GM10847 (cell line): Measurements from ENCODE around the gene ARSD.

ENCODE experiments used
- POLR2A ChIP-seq: IDR thresholded peaks from 2 replicates; pipeline ENCODE4 v1.6.1; 2011; ENCODE audit not compliant: insufficient read length; ENCODE audit errors: extremely low read depth

Gene ARSD

DNA sequence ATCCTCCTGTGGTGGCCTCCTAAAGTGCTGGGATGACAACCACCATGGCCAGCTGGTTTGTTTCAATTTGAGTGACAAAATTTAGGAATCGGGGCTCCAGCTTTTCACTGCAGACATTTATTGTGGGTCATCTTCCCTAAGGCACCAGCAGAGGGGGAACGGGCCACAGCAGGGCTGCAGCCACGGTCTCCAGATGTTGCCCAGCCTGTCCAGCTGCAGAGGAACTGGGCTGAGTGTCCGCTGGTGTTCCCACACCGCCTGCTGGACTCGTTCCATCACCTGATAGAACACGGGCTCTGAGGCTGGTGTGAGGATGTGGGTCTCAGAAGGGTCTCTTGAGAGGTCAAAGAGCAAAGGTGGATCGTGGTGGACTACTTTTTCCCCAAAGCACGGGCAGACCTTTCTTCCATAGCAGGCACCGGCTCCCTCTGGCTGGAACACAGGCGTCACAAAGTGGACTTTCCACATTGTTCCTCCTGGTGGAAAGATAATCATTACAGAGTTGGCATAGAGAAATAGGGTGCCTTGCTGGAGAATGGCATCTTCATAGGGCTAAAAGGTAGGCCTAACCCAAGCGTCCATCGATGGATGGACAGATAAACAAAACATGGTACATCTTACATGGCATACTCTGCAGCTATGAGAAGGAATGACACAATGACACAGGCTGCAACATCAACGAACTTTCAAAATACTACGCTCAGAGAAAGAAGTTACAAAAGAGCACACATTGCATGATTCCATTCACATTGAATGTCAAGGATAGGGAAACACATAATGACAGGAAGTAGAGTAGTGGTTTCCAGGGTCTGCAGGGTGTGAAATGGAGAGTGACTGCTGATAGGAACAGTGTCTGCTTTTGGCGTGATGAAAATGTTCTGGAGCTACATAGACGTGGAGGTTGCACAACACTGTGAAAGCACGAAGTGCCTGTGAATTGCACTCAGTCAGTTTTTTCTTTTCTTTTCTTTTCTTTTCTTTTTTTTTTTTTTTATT, 5.9 kb upstream of the ARSD start:
- no peak for TF ChIP-seq POLR2A

DNA sequence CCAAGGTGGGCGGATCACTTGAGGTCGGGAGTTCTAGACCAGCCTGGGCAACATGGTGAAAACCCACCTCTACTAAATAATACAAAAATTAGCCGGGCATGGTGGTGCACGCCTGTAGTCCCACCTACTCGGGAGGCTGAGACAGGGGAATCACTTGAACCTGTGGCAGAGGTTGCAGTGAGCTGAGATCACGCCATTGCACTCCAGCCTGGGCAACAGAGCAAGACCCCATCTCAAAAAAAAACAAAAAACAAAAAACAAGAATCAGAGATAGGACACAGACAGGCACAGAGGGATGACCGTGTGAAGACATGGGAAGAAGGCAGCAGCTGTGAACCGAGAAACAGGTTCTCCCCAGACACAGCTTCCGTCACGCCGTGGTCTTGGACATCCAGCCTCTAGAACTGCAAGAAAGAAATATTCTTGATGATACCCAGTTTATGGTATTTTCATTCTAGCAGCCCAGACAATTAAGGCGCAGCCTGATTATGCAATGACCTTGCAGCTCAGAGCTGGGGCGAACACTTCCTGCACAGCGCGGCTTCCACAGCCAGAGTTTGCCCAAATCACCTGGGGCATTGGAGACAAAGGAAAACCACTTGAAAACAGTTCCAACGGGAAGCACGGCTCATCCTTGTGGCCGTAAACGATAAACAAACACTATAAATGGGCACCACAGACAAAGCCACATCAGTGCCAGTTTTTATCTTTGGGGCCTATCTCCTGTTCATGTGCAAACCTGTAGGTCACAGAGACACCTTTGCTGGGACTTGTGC, 4.2 kb upstream of the ARSD start:
- no peak for TF ChIP-seq POLR2A

DNA sequence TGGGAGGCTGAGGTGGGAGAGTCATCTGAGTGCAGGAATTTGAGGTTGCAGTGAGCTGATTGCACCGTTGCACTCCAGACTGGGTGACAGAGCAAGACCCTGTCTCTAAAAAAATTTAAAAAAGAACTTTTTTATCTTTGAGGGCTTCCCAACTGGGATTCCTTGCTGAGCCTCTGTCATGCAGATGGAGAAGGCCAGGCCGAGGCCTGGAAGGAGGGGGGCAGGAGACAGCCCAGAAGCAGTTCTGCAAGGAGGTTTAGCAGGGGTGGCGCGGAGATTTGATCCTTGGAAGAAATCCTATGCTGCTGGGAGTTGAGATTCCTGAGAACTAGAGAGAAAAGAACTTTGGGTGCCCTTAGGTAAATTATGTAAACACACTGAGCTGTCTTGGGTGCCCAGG, 2.5 kb upstream of the ARSD start:
- no peak for TF ChIP-seq POLR2A

DNA sequence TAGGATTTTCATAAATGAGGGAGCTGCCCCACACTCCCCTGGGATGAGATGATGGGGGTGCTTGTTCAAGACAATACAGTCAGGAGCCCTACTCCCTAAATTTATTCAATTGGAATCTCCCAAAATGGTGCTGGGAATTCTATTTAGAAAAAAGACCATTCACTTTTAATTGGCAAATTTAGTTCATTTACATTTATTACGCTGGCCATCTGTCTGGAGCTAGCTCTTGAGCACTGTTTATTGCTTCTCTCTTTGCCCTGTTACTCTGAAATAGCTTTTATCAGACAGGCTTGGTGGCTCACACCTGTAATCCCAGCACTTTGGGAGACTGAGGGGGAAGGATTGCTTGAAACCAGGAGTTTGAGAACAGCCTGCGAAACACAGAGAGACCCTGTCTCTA, 2.0 kb upstream of the ARSD start:
- no peak for TF ChIP-seq POLR2A

DNA sequence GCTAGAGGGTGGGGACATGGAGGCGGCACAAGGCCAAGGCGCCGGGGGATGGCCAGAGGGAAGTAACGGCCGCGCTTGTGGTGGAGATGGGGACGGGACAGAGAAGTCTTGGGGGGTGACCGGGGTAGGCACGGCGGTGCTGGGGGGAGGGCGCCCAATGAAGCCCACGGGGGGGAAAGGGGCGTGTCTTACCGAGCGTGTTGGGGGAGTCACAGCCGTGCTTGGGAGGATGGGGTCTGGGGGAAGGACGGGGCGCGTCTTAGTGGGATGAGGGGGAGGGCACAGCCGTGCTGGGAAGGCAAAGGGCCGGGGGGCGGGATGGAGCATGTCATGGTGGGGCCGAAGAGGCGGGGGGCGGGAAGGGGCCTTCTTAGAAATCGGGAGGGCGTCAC, 952 bp downstream of the ARSD start:
- no peak for TF ChIP-seq POLR2A

DNA sequence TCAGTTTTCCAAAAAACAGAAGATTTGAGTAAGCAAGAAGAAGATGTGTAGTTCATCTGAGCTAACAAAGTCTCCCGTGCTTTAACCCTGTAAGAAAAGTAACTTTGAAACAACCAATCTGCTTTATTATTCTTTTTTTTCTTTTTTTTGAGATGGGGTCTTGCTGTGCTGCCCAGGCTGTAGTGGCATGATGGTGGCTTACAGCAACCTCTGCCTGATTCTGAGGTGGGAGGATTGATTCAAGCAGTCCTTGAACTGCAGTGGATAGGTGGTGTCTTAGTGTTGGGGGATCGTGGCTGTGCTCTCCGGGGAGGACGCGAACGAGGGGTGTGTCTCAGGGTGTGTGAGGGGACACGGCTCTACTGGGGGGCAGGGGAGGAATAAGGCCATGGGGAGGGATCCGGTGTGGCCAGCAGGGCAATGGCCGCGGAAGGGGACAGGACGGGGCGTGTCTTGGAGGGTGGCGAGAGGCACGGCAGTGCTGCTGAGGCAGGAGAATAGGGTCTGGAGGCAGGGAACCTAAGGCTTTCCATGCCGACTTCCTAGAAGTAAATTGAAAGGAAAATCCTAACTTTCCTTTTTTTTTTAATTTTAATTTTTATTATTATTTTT, 2.4 kb downstream of the ARSD start:
- TF ChIP-seq POLR2A: no peak

DNA sequence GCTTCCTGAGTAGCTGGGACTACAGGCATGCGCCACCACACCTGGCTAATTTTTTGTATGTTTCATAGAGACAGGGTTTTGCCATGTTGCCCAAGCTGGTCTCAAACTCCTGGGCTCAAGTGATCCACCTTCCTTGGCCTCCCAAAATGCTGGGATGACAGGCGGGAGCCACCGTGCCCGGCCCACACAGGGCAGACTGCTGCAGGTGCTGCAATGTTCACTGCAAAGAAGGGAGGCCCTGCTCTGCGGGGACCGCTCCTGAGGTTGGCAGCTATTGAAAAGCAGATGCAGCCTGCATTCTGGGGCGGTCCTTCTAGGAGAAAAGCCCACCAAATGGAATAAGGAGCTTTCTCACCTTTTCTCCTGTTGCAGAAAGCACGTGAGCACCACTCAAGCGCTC, 5.0 kb downstream of the ARSD start:
- no peak for TF ChIP-seq POLR2A

DNA sequence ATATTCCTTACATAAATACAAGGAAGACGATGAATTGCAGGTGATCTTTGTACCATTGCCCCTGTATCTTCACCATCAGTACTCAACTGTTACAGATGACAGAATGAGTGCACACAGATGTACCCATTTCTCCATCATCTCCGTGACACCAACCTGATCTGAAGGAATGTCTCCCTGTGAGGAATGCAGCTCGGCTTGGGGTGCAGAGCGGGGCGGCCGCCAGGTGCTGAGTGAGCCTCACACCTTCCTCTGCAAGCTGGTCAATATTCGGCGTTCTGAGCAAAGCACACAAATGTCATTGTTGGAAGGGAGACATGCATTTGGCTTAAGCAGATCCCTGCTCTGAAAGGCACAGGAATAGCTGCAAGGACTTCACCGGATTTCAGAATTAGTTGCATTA, 7.4 kb downstream of the ARSD start:
- no peak for TF ChIP-seq POLR2A

DNA sequence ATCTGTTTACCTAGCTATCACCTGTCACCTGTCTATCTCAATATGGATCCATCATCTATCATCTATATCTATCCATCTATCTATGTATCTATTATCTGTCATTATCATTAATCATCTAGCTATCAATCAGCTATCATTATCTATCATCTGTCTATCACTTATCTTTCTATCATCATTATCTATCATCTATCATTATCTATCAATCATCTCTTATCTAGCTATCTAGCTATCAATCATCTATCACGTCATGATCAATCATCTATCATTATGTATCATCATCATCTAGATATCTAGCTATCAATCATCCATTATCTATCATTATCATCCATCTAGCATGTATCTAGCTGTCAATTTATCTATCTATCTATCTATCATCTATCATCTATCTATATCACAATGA, 7.9 kb downstream of the ARSD start:
- TF ChIP-seq POLR2A: no peak

DNA sequence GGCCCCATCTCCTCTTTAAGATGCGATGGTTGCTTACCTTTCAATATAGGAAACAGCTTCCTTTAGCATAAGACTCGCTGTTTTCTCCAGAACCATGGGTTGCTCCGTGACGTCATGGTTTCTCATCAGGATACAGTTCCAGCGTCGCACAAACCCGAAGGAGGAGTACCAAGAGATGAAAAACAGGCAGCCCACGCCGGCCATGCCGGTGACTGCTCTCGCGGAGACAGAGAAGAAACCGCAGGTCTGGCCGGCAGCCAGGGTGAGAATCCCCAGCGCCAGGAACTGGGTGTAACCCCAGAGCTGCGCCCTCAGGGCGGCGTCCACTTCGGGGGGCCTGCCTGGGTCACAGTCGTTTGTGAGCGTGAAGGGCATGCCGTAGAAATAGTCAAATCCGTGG, 11.4 kb downstream of the ARSD start:
- no peak for TF ChIP-seq POLR2A

DNA sequence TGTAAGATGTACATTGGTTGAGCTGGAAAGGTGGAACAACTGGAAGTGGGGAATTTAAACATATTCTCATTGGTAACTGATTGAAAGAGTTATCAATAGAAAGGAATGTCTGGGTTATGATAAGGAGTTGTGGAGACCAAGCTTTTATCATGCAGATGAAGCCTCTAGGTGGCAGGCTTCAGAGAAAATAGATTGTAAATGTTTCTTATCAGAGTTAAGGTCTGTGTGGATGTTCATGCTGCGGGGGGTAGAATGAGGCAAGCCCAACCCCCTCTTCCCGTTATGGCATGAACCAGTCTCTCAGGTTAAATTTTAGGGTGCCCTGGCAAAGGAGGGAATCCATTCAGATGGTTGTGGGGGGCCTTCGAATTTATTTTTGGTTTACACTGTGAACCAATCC, 16.0 kb downstream of the ARSD start:
- no peak for TF ChIP-seq POLR2A

DNA sequence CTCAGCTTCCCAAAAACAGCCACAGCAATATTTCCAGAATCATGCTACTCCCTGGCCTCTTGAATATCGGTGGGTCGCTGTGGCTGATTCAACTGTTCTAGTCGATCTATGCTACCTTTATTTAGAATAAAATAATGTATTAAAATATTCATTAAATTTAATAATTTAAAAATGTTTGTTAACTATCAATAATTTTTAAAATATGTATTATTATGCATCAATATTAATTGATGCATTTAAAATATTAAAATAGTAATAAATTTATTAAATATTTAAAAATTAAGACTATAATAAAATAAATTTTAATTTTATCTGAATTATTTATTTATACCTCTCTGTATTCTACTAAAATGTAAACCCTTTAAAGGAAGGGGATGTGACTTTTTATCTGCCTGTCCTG, 19.0 kb downstream of the ARSD start:
- no peak for TF ChIP-seq POLR2A

DNA sequence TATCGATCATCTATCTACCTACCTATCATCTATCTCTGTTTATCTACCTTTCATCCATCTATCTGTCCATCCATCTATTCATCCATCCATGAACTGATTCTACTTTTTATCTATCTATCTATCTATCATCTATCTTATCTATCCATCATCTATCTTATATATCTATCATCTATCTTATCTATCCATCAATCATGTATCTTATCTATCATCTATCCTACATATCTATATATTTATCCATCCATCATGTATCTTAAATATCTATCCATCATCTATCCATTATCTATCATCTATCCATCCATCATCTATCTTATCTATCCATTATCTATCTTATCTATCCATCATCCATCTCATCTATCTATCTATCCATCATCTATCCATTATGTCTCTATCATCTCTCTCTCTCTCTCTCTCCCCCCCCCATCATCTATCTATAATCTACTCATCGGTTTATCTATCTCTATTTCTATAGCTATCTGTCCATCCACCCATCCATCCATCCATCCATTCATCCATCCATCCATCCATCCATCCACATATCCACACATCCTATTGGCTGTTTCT, 20.9 kb downstream of the ARSD start:
- TF ChIP-seq POLR2A: no peak

DNA sequence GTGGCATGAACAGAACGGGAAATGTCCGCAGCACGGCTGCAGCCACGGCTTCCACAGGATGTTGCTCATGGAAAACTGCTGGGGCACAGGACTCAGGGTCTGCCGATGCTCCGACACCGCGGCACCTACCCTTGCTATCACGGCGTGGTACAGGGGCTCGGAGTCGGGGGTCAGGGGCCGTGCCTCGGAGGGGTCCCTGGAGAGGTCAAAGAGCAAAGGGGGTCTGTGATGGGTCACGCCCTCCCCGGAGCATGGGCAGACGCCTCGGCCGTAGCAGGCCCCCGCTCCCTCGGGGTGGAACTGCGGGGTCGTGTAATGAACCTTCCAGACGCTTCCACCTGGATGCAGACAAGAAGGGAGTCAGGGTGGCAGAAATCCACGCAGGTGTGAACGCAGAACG, 21.8 kb downstream of the ARSD start:
- no peak for TF ChIP-seq POLR2A

DNA sequence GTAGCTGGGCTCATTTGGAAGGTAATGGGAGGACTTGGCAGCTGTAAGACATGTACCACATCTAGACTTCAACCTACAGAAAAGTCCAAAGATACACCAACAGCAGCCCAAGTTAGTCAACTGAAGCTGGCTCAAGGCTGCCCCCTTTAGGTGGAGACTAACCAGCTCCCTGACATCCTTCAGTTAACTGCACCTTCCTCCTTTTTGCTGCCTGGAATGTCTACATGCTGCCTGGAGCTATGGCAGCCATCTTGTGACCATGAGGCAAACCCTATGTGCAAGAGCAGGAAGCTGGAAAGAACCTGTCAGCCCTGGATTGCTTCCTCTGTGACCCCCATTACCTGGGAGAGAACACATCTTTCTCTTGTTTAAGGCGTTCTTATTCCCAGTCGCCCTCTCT, 25.8 kb downstream of the ARSD start:
- no peak for TF ChIP-seq POLR2A
